Dermis blood vessel endothelial cell (primary cell): ENCODE measurements around the gene EDEM2. TPM values are rescaled to one million over a fixed set of nuclear protein-coding genes. Genes with fewer than 3 reads are reported as not detected.
"Not testable (repeated sequence)": the region's sequence is repeated elsewhere in the genome, so short reads cannot be mapped to it uniquely, and the experiment has no call there.

Source experiments
- DNase-seq: peaks from one replicate; pipeline ENCODE4 v3.0.0; 2010
- total RNA-seq: library from RNA; depleted of rRNA; stranded (reverse); fragments of >200 nt; gene quantifications from 2 replicates; pipeline ENCODE4 v1.2.3, GENCODE V29; 2014

Gene EDEM2
- total RNA-seq, 1 donor from 2014 or later: 92.2 TPM

DNA sequence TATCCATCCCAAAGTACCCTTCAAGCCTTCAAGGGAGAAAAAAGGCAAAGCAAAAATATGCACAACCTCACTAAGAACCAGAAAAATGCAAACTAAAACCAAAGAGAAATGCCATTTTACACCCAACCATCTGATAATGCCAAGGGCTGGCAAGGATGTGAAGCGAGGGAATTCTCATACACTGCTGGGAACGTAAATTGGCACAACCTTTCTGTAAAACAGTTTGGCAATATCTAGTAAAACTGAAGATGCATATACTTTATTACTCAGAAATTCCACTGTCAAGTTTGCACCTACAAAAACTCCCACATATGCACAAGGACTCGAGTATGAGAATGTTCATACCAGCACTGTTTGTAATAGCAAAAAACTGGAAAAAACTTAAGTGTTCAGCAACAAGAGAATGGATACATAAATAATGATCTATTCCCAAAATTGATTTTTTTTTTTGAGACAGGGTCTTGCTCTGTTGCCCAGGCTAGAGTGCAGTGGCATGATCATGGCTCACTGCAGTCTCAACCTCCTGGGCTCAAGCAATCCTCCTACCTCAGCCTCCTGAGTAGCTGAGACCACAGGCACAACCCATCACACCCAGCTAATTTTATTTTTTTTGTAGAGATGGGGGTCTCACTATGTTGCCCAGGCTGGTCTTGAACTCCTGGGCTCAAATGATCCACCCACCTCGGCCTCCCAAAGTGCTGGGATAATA lies 21.7 kb upstream of the EDEM2 start:
- DNase-seq: not testable (repeated sequence)

DNA sequence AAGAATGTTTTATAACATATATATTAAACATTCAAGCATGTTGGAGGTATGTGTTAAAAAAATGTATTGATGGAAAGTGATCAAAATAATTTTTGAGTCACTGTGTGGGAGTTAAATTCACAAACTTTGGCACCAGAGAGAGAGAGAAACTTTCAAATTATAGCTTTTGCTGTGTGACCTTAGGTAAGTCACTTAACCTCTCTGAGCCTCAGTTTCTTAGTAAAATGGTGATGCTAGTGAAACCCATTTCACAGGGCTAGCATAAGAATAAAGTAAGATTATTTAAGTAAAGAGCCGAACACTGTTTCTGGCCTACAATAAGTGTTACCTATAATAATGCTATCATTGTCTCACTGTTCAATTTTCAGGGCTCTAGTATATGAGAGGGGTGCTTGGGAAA lies 20.7 kb upstream of the EDEM2 start:
- DNase-seq: no peak

DNA sequence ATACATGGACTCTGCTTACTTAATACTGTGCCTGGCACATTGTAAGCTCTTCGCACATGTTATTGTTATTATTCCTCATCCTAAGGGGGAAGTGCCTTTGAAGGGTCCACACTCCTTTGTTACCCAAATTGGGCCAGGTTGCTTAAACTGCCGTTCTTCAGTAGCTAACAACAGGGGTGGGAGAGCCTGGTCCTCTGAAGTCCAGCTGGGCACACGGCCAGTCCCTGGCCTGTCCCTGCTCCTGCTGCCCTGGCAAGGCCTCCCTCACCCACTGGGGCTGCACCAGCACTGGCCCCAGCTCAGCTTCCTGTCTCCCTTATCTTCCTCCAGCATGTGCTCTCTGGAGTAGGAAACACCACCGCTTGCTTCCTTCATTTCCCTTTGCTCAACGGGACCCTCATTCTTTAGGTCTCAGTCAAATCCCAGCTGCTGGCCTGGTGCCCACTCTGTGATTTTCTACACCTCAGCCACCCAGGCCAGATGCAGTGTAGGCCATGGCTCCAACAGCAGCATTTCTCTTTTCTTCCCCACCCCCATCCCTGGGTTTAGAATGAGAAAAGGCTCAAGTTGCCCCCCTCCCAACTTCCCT lies 19.2 kb upstream of the EDEM2 start:
- DNase-seq: peak; percentile 98

DNA sequence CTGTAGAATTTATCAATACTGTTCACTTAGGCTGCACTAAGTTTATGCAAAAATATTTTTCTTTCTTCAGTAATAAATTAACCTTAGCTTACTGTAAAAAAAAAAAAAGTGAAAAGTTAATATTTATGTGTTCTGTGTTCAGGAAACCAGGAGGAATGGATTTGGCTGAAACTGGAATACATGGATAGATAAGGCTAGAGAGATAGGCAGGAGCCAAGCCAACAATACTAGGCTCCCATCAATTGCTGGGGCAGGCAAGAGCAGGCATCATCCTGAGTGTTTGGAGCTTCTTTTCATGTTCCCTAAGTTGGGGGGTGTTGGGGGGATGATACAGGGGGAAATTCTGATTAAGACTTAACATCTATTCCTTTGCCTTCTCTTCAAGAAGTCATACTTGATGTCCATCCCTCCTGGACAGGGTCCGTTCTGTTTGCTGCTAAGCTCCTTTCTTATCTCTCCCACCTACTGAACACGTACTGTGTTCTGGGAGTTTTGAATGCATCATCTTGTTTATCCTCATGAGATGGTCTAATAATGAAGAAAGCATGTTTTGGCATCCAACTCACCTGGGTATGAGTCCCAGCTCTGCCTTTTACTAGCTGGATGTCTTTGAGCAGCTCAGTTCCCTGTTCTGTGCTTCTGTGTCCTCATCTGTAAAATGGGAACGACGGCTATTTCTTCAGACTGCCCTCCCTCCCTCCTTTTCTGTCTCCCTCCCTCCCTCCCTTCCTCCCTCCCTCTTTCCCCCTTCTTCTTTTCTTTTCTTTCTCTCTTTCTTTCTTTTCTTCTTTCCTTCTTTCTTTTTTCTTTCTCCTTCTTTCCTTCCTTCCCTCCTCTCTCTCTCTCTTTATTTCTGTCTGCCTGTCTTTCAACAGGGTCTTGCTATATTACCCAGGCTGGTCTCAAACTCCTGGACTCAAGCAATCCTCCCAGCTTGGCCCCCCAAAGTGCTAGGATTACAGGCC lies 18.4 kb upstream of the EDEM2 start:
- peak; percentile 9 for DNase-seq

DNA sequence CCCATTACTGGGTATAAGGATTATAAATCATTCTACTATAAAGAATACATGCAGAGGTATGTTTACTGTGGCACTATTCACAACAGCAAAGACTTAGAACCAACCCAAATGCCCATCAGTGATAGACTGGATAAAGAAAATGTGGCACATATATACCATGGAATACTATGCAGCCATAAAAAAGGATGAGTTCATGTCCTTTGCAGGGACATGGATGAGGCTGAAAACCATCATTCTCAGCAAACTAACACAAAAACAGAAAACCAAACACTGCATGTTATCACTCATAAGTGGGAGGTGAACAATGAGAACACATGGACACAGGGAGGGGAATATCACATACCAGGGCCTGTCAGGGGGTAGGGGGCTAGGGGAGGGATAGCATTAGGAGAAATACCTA lies 17.4 kb upstream of the EDEM2 start:
- not testable (repeated sequence) for DNase-seq

DNA sequence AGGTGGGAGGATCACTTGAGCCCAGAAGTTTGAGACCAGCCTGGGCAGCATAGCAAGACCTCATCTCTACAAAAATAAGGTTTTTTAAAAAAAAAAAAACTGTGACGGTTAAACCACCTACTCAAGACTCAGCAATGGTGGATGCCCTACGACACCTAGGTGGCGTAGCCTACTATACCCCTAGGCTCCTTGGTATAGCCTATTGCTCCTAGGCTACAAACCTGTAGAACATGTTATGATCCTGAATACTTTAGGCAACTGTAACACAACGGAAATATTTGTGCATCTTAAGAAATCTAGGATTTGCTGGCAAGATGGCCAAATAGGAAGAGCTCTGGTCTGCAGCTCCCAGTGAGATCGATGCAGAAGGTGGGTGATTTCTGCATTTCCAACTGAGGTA lies 13.2 kb upstream of the EDEM2 start:
- not testable (repeated sequence) for DNase-seq

DNA sequence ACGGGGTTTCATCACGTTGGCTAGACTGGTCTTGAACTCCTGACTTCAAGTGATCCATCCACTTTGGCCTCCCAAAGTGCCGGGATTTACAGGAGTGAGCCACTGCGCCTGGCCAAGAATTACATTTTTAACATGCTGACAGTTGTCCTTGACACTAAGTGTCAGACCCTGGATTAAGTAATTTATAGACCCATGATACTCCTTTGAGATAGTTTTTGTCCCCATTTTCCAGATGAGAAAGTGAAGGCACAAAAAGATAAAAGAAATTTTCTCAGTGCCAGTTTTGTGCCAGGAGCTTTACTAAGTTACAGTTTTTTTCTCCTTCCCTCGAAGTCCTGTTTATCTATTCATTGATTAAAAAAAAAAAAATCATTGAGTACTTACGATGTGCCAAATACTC lies 9.8 kb upstream of the EDEM2 start:
- no peak for DNase-seq

DNA sequence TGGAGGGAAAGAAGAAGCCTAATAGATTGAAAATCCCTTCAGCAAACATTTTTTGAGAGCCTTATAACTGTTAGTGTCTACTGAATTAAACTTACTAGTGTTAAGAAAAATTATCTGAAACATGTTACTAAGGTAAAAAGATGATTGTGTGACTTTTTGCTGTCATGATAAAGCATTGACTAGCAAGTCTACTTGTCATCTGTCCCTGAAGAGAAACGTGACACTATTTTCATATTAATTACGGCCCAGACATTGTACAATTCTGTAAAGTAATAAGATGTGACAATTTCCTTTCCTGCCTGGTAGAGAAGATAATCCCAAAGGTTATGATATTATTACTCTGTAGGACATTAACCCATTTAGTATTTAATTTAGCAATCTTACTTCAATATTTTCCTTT lies 8.8 kb upstream of the EDEM2 start:
- no peak for DNase-seq

DNA sequence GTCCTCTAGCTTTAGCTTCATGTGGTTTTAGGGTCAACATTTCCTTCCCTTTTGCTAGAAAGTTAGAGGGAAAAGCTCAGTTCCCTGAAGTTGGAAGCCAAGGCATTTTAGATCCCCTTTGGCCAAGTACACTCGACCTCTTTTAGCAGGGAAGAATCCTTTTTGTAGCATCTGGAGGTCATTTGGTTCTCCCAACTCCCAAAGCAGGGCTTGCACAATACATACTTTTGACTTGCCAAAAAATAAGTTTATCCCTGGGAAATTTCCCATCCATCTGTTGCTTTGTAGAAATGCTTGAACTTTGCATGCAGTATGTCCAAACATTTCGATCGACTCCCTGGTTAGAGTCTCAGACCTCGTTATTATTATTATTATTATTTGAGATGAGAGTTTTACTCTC lies 4.6 kb upstream of the EDEM2 start:
- no peak for DNase-seq

DNA sequence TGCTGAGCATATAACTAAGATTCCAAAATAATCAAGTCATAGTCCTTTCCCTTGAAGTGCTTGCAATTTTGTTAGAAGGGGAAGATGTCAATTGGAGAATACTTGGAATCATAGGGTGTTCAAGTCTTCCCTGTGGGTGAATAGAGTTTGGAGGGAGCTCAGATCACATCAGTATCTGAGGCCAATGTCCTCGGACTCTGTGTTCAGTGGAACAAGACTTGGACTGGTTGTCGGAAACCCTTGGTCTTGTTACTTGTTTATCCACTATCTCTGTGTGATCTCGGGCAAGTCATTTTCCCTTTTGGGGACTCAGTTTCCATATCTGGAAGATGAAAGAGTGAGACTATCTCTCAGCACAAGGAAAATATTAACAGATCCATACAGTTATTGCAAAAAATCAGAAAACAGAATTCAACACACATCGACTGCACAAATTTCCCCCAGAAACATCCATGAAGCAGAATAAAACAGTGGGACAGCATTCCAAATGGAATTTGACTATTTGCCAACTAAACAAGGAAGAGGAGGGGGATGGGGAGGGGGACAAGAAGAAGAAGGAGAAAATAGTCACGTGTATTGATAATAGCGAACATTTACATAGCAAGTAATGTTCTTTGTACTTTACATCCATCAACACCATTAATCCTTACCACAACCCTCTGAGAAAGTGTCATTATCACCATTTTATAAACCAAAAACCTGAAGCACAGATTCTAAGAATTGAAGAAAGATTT lies 3.9 kb upstream of the EDEM2 start:
- DNase-seq: no peak

DNA sequence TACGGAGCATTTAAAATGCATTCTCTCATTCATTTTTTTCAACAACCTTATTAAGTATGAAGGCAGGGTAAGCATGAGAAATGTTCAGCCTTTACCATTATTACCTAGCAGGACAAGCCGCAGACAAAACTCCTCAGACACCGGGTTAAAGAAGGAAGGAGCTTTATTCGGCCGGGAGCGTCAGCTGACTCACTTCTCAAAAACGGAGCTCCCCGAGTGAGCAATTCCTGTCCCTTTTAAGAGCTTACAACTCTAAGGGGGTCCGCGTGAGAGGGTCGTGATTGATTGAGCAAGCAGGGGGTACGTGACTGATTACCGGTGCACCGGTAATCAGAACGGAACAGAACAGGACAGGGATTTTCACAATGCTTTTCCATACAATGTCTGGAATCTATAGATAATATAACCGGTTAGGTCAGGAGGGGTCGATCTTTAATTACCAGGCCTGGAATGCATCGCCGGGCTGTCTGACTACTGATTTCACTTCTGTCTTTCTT lies 487 bp upstream of the EDEM2 start:
- DNase-seq: peak; percentile 18

DNA sequence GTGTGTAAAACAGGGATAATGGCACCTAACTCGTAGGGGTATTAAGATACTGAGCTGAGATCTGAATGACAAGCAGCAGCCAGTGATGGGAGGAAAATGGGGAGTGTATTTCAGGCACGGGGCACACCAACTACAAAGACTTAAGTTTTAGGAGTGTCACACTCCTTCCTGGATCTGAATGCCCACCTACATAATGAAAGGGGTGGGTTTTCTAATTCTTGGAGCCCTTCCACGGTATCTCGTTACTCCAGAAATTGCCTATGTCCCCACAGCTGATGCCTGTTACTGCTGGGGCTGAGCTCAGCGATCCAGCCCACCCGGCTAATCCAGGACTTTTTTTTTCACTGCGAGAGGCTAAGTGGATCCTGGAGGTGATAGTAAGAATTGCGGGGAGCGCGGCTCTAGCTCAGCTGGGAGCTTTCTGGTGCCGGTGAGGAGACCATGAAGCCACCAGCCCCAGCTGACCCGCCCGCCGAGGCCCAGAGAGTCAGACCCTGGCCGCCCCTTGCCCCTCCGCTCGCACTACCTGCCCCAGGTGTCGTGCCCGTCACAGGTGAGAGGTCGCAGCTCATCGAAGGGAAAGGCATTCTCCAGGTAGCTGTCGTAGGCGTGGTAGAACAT lies 727 bp downstream of the EDEM2 start:
- DNase-seq: peak; percentile 55

DNA sequence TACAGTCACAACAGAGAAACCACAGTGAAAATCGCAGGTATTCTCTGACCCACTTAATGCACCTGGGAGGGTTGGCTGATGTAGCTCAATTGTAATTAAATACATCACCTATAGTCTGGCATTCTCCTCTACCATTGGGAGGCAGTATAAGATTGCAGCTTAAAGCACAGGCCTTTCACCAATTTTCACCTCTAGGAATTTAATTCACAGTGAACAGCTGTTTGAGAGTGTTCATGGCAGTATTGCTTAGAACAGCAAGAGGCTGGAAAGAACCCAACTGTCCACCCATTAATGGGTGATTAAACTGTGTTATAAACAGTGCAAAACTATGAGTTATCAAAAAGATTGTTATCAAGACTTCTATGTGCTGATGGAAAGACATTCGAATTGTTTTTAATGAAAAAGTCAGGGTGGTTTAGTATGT lies 2.0 kb downstream of the EDEM2 start:
- peak; percentile 86 for DNase-seq

DNA sequence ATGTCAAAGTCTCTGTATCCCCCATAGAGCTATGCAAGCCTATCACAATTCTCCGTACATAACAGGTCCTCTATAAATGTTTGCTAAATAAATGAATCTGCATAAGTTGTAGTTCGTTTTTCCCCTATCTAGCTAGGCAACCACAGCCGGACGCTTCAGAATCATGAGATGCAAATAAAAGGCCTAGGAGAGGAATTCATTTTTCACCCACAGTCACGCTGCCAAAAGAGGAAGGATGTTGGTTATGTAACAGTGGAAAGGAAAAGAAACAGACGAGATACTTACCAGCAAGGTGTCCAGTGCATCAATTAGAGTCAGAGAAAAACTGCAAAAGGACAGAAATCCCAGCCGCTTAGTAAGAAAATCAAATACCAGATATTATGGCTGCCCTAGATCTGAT lies 2.4 kb downstream of the EDEM2 start:
- no peak for DNase-seq

DNA sequence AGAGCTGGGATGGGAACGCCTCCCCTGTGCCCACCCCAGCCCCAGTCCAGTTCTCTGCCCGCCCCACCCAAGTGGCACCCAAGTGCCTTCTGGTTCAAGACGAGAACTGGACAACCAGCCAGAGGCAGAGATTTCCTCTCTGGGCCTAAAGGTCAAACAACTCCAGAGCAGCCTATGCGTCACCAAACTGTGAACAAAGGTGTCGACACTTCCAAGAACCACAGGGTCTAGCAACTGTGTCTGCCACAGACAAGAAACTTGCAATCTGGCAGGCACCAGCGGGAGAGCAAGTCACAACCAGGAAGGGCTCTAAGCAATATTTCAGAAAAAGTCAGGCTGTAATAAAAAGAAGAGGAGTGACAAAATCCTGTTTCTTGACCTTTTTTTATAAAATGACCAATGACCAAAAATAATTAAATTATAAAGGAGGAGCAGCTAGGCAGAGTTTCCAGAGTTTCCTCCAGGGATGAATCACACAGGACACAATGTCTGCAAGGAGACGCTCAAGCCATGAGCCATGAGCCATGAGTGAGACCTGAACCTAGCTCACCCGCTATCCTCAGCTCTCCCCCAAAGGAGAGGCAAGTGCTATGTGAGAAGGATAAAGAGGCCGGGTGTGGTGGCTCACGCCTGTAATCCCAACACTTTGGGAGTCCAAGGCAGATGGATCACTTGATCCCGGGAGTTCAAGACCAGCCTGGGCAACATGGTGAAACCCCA lies 11.1 kb downstream of the EDEM2 start:
- DNase-seq: peak; percentile 93

DNA sequence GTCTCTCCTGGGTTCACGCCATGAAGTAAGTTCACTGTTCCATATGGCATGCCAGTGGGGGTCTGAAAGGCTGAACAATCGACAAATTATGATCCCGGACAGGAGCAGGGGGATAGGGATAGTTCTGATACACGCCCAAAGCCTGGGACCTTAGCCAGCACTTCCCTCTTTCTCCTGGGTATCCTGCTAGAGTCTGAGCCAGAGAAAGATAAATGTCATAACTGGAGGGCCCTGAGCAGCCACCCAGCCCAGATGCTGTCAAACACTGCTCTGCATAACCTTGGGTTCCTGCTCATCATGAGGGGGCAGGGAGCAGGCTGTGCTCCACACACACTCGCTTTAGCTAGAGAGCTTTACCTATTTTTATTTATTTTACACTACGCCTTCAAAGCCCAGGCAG lies 12.3 kb downstream of the EDEM2 start:
- no peak for DNase-seq

DNA sequence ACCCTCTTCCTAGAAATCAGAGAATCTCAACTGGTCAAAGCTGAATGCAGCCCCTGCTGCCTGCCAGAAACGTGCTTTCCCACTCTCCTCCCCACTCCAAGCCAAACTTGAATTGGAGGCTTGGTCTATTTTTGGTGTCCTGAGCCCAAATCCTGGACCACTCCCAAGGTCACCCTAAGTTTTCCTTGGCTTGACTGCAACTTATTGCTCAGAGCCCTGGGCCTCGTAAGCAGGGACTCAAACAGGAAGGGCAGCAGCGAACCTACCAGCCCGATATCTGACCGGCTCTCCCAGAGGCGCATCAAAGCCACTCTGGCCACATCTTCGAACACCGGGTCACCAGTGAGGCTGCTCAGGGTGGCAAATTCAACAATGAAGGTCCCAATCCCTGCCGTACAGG lies 12.7 kb downstream of the EDEM2 start:
- peak; percentile 41 for DNase-seq

DNA sequence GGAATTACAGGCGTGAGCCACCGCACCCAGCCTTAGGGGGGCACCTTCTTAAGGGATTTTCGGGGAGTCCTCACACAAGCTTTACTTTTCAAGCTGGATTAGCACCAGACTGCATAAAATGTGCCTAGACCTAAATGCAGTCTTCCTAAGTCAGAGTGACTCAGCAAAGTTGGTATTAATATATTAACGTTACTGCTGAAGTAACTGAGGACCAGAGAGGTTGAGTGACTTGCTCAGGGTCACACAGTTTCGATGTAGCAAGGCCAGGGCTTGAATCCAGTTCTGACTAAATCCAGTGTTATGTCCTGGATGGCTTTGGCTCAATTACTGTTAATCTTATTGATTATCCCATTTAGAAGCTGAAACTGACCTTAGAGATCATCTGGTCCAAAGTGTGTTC lies 13.4 kb downstream of the EDEM2 start:
- no peak for DNase-seq

DNA sequence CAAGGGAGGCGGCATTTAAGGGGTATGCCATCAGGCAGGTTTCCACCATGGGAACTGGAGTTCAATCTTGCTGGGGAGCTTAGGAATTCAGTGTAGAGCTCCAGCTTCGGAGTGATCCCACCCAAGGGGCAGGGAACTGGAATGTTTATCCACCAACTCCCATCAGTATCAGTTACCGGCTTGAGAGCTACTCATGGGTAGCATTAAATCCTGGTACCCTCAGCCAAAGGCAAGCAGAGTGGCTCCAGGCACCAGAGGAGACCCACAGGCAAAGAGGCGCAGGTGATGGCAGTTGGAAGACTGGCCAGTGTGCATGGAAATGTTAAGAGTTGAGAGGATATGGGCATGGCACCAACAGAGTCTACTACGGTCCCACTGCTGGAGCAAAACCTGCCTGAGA lies 14.1 kb downstream of the EDEM2 start:
- no peak for DNase-seq

DNA sequence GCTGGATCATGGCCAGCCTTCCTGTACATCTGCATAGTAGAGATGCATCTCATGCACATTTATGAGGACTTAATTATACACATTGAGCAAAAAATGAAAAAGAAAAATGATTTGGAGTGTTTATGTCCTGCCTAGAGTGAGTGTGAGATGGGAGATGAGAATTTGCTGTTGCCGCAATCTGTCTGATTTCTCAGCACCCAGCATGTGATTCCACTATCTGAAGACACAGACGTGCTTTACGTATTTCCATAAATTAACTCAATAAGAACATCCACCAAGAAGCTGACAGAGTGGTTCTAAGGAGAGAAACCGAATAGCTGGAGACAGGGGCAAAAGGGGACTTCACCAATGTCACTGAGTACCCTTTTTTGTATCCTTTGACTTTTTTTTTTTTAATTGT lies 15.2 kb downstream of the EDEM2 start:
- DNase-seq: no peak

DNA sequence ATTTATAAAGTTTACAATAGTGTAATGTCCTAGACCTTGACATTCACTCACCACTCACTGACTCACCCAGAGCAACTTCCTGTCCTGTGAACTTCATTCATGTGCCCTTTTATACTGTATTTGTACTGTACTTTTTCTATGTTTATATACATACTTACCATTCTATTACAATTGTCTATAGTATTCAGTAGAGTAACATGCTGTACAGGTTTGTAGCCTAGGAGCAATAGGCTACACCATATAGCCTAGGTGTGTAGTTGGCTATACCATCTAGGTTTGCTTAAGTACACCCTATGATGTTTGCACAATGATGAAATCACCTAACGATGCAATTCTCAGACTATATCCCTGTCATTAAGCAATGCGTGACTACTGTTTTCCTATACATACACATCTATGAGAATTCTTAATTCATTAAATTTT lies 17.5 kb downstream of the EDEM2 start:
- peak; percentile 67 for DNase-seq
